Activated CD4-positive, alpha-beta T cell treated with anti-CD3 and anti-CD28 coated beads, Interleukin-2, amount 10 ng/mL, durations not matched to agents 24 days and 14 days (primary cell): ENCODE results near the gene NSUN6. TPM values are rescaled to one million over a fixed set of nuclear protein-coding genes. Genes with fewer than 3 reads are reported as not detected.
"Not testable (repeated sequence)": the region's sequence is repeated elsewhere in the genome, so short reads cannot be mapped to it uniquely, and the experiment has no call there.

Experiments used
- DNase-seq: peaks from one replicate; pipeline ENCODE4 v3.0.0; 2022
- H3K27ac Mint-ChIP-seq: one replicate; pipeline ENCODE4 v1.8.0; 2022; ENCODE audit warnings: mild to moderate bottlenecking, mixed read lengths
- H3K27me3 Mint-ChIP-seq: one replicate; pipeline ENCODE4 v1.8.0; 2022; ENCODE audit warnings: mixed read lengths
- H3K36me3 Mint-ChIP-seq: one replicate; pipeline ENCODE4 v1.8.0; 2022; ENCODE audit warnings: low read depth, mild to moderate bottlenecking, mixed read lengths
- H3K4me1 Mint-ChIP-seq: one replicate; pipeline ENCODE4 v1.8.0; 2021; ENCODE audit warnings: mixed read lengths
- H3K4me3 Mint-ChIP-seq: one replicate; pipeline ENCODE4 v1.8.0; 2022; ENCODE audit warnings: mild to moderate bottlenecking, moderate library complexity, mixed read lengths
- H3K9me3 Mint-ChIP-seq: one replicate; pipeline ENCODE4 v1.8.0; 2021; ENCODE audit warnings: mixed read lengths
- intact Hi-C: fragments of 100-400 bp; cut with micrococcal nuclease; formaldehyde crosslinking; loops from one replicate; pipeline ENCODE4 v1.15.1; 2023
- total RNA-seq: library from RNA; stranded (reverse); gene quantifications from 2 replicates; pipeline ENCODE4 v1.2.3, GENCODE V29; 2022

NSUN6 gene
- total RNA-seq, 1 donor from 2014 or later = 17.8 TPM

DNA sequence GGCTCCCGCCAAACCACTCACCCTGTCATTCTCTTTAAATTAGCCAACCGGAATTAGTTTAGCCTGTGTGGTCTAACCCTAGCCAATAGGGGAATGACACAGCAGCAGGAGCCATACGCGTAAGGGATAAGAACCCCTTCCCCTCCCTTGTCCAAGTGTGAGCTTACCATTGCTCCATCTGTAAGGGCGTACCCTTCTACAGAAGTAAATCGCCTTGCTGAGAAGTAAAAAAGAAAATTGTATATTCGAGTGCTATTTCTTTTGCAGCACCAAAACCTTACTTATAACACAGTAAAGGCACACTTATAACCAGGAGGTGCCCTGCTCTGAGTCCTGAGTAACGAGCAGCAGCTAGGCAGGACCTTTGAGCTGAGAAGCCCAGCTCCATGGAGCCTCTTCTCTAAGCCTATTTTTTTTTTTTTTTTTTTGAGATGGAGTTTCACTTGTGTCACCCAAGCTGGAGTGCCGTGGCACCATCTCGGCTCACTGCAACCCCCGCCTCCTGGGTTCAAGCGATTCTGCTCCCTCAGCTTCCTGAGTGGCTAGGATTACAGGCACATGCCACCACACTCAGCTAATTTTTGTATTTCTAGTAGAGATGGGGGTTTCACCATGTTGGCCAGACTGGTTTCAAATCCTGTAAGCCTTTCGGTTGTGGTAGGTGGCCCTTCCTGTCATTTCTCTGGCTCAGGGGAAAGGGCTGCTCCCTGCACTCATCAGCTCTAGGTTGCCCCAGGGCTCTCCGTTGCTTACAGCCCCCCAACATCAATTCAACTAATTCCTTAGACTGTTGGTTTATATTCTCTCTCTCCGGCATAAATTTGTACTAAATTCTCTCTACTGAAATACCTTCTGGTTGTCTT, 73.3 kb downstream of the NSUN6 start:
- no peak for DNase-seq
- Mint-ChIP-seq H3K4me3 (no peak overlapping the region), H3K4me1 (peaks cover 19% of the 10 kb centered on the region), H3K27me3 (no peaks in the 10 kb centered on the region), H3K36me3 (peaks cover 65% of the 10 kb centered on the region), H3K27ac (no peak overlapping the region), H3K9me3 (peaks cover 20% of the 10 kb centered on the region)
- intact Hi-C loops = no loop called here

DNA sequence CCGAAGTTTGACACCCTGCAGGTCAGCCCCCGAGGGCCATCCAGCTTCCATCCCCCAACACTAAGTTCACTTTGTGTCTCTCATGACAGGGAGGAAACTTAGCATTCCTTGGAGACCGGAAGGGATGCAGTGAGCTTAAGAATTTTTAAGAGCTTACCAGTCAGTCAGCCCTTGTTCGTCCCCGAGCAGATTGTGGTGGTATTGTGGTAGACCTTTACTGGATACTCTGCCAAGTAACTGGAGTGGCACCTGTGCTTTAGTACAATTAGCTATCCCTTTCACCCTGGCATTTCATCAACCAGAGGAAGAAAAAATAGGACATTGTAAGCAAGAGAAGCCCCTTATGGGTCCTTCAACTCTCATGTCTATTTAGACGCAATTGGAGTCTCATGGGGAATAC, 74.8 kb downstream of the NSUN6 start:
- Mint-ChIP-seq H3K36me3 (peaks cover 55% of the 10 kb centered on the region), H3K9me3 (peaks cover 17% of the 10 kb centered on the region), H3K4me1 (peaks cover 4% of the 10 kb centered on the region), H3K27ac (no peak overlapping the region), H3K27me3 (no peaks in the 10 kb centered on the region), H3K4me3 (no peak overlapping the region)
- intact Hi-C loops = no loop called here
- no peak for DNase-seq

DNA sequence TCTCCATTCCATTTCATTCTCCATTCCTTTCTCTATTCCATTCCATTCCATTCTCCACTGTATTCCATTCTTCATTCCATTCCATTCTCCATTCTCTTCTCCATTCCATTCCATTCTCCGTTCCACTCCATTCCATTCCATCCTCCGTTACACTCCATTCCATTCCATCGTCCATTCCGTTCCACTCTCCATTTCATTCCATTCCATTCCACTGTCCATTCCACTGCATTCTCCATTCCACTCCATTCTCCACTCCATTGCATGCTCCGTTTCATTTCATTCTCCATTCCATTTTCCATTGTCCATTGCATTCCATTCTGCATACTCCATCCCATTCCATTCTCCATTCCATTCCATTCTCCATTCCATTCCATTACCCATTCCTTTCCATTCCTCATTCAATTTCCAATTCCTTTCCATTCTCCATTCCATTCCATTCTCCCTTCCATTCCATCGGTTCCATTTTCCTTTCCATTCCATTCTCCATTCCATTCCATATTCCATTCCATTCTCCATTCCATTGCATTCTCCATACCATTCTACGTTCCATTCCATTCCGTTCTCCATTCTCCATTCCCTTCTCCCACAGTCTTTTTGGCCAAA, 78.3 kb downstream of the NSUN6 start:
- Mint-ChIP-seq H3K27me3 (no peaks in the 10 kb centered on the region), H3K4me3 (no peak overlapping the region), H3K36me3 (peaks cover 27% of the 10 kb centered on the region), H3K9me3 (peaks cover 6% of the 10 kb centered on the region), H3K27ac (no peak overlapping the region), H3K4me1 (no peaks in the 10 kb centered on the region)
- intact Hi-C loops = no loop called here
- no peak for DNase-seq

DNA sequence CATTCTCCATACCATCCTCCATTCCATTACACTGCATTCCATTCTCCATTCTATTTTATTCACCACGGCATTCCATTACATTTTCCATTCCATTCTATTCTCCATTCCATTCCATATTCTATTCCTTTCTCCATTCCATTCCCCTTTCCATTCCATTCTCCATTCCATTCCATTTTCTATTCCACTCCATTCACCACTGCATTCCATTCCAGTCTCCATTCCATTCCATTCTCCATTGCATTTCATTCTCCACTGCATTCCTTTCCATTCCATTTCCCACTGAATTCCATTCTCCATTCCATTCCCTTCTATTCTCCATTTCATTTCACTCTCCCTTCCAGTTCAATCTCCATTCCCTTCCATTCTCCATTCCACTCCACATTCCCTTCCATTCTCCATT, 79.6 kb downstream of the NSUN6 start:
- H3K4me1 Mint-ChIP-seq = no peaks in the 10 kb centered on the region
- H3K9me3 Mint-ChIP-seq = no peaks in the 10 kb centered on the region
- no peak overlapping the region for H3K4me3 Mint-ChIP-seq
- intact Hi-C loops = no loop called here
- H3K36me3 Mint-ChIP-seq = peaks cover 15% of the 10 kb centered on the region
- no peaks in the 10 kb centered on the region for H3K27me3 Mint-ChIP-seq
- no peak overlapping the region for H3K27ac Mint-ChIP-seq
- DNase-seq = no peak

DNA sequence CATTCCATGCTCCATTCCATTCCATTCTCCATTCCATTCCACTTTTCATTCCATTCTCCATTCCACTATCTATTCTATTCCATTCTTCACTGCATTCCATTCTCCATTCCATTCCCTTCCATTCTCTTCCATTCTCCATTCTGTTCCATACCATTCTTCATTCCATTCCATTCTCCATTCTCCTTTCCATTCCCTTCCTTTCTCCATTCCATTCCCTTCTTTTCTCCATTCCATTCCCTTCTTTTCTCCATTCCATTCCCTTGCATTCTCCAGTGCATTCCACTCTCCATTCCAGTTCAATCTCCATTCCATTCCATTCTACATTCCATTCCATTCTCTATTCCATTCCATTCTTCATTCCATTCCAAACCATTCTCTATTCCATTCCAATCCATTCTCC, 80.3 kb downstream of the NSUN6 start:
- Mint-ChIP-seq H3K36me3 (peaks cover 10% of the 10 kb centered on the region), H3K27me3 (no peaks in the 10 kb centered on the region), H3K27ac (no peak overlapping the region), H3K4me1 (no peaks in the 10 kb centered on the region), H3K4me3 (no peak overlapping the region), H3K9me3 (no peaks in the 10 kb centered on the region)
- intact Hi-C loops = no loop called here
- no peak for DNase-seq

DNA sequence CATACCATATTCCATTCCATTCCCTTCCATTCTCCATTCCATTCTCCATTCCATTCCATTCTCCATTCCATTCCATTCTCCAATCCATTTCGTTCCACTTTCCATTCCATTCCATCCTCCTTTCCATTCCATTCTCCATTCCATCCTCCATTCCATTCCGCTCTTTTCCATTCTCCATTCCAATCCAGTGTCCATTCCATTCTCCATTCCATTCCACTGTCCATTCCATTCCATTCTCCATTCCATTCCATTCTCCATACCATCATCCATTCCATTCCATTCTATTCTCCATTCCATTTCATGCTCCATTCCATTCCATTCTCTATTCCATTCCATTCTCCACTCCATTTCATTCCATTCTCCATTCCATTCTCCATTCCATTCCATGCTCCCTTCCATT, 81.0 kb downstream of the NSUN6 start:
- H3K4me1 Mint-ChIP-seq, H3K9me3 Mint-ChIP-seq, H3K27ac Mint-ChIP-seq, H3K27me3 Mint-ChIP-seq, DNase-seq, H3K4me3 Mint-ChIP-seq, intact Hi-C loops, H3K36me3 Mint-ChIP-seq: not testable (repeated sequence)

DNA sequence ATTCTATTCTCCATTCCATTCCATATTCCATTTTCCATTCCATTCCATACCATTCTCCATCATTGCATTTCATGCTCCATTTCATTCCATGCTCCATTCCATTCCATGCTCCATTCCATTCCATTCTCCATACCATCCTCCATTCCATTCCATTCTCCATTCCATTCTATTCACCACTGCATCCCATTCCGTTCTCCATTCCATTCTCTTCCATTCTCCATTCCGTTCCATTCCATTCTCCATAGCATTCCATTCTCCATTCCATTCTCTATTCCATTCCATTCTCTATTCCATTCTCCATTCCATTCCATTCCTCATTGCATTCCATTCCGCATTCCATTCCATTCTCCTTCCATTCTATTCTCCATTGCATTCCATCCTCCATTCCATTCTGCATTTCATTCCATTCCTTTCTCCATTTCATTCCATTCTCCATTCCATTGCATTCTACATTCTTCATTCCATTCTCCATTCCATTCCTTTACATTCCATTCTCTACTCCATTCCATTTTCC, 84.0 kb downstream of the NSUN6 start:
- Mint-ChIP-seq H3K27ac (no peak overlapping the region), H3K4me1 (no peaks in the 10 kb centered on the region), H3K9me3 (no peaks in the 10 kb centered on the region), H3K4me3 (no peak overlapping the region), H3K36me3 (no peaks in the 10 kb centered on the region), H3K27me3 (no peaks in the 10 kb centered on the region)
- intact Hi-C loops = no loop called here
- no peak for DNase-seq

DNA sequence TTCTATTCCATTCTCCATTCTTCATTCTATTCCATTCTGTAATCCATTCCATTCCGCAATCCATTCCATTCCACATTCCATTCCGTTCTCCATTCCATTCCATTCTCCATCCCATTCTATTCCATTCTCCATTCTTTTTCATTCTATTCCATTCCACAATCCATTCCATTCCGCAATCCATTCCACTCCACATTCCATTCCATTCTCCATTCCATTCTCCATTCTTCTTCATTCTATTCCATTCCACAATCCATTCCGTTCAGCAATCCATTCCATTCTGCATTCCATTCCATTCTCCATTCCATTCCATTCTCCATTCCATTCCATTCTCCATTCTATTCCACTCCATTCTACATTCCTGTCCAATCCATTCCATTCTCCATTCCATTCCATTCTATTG, 85.2 kb downstream of the NSUN6 start:
- Mint-ChIP-seq H3K27me3 (no peaks in the 10 kb centered on the region), H3K4me3 (no peak overlapping the region), H3K36me3 (no peaks in the 10 kb centered on the region), H3K27ac (no peak overlapping the region), H3K9me3 (no peaks in the 10 kb centered on the region), H3K4me1 (no peaks in the 10 kb centered on the region)
- intact Hi-C loops = no loop called here
- no peak for DNase-seq

DNA sequence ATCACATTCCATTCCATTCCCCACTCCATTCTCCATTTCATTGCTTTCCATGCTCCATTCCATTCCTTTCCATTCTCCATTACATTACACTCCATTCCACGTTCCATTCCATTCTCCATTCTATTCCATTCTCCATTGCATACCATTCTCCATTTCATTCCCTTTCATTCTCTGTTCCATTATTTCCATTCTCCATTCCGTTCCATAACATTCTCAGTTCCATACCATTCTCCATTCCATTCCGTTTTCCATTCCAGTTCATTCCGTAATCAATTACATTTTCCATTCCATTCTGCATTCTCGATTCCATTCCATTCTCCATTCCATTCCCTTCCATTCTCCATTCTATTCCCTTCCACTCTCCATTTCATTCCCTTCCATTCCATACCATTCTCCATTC, 86.4 kb downstream of the NSUN6 start:
- no peaks in the 10 kb centered on the region for H3K4me1 Mint-ChIP-seq
- H3K9me3 Mint-ChIP-seq = no peaks in the 10 kb centered on the region
- no peak overlapping the region for H3K27ac Mint-ChIP-seq
- no peak overlapping the region for H3K4me3 Mint-ChIP-seq
- DNase-seq = no peak
- no peaks in the 10 kb centered on the region for H3K27me3 Mint-ChIP-seq
- no peaks in the 10 kb centered on the region for H3K36me3 Mint-ChIP-seq
- intact Hi-C loops = no loop called here

DNA sequence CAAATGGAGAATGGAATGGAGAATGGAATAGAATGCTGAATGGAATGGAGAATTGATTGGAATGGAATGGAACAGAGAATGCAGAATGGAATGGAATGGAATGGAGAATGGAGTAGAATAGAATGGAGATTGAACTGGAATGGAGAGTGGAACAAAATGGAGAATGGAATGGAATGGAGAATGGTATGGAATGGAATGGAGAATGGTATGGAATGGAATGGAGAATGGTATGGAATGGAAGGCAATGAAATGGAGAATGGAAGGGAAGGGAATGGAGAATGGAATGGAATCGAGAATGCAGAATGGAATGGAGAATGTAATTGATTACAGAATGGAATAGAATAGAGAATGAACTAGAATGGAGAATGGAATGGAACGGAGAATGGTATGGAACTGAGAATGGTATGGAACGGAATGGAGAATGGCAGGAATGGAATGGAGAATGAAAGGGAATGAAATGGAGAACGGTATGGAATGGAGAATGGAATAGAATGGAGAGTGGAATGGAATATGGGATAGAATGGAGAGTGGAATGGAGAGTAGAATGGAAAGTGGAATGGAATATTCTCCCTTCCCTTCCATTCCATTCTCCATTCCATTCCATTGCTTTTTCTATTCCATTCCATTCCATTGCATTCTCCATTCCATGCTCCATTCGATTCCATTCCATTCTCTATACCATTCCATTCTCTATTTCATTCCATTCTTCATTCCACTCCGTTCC, 88.2 kb downstream of the NSUN6 start:
- H3K36me3 Mint-ChIP-seq = no peaks in the 10 kb centered on the region
- no peak for DNase-seq
- no peak overlapping the region for H3K27ac Mint-ChIP-seq
- intact Hi-C loops = no loop called here
- H3K9me3 Mint-ChIP-seq = no peaks in the 10 kb centered on the region
- H3K27me3 Mint-ChIP-seq = no peaks in the 10 kb centered on the region
- H3K4me1 Mint-ChIP-seq = no peaks in the 10 kb centered on the region
- H3K4me3 Mint-ChIP-seq = no peak overlapping the region

DNA sequence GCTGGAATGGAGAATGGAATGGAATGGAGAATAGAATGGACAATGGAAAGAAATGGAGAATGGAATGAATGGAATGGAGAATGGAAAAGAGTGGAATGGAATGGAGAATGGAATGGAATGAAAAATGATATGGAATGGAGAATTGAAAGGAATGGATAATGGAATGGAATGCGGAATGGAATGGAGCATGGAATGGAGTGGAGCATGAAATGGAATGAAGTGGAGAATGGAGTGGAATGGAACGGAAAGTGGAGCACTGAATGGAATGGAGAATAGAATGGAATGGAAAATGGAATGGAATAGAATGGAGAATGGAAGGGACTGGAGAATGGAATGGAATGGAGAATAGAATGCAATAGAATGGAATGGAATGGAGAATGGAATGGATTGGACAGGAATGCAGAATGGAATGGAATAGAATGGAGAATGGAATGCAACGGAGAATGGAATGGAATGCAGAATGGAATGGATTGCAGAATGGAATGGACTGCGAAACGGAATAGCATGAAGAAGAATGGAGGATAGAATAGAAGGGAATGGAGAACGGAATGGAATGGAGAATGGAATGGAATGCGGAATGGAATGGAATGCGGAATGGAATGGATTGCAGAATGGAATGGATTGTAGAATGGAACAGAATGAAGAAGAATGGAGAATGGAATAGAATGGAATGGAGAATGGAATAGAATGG, 89.4 kb downstream of the NSUN6 start:
- Mint-ChIP-seq H3K27me3 (no peaks in the 10 kb centered on the region), H3K4me1 (no peaks in the 10 kb centered on the region), H3K36me3 (no peaks in the 10 kb centered on the region), H3K27ac (no peak overlapping the region), H3K4me3 (no peak overlapping the region), H3K9me3 (no peaks in the 10 kb centered on the region)
- DNase-seq = no peak
- intact Hi-C loops = no loop called here

DNA sequence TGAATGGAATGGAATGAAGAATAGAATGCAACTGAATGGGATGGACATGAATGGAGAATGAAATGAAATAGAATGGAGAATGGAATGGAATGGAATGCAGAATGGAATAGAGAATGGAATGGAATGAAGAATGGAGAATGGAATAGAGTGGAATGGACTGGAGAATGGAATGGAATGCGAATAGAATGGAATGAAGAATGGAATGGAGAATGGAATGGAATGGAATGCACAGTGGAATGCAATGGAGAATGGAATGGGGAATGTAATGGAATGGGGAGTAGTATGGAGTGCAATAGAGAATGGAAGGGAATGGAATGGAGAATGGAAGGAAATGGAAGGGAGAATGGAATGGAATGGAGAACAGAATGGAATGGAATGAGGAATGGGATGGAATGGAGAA, 93.4 kb downstream of the NSUN6 start:
- no peaks in the 10 kb centered on the region for H3K9me3 Mint-ChIP-seq
- no peaks in the 10 kb centered on the region for H3K27me3 Mint-ChIP-seq
- DNase-seq = no peak
- no peak overlapping the region for H3K27ac Mint-ChIP-seq
- H3K36me3 Mint-ChIP-seq = no peaks in the 10 kb centered on the region
- no peaks in the 10 kb centered on the region for H3K4me1 Mint-ChIP-seq
- intact Hi-C loops = no loop called here
- no peak overlapping the region for H3K4me3 Mint-ChIP-seq

DNA sequence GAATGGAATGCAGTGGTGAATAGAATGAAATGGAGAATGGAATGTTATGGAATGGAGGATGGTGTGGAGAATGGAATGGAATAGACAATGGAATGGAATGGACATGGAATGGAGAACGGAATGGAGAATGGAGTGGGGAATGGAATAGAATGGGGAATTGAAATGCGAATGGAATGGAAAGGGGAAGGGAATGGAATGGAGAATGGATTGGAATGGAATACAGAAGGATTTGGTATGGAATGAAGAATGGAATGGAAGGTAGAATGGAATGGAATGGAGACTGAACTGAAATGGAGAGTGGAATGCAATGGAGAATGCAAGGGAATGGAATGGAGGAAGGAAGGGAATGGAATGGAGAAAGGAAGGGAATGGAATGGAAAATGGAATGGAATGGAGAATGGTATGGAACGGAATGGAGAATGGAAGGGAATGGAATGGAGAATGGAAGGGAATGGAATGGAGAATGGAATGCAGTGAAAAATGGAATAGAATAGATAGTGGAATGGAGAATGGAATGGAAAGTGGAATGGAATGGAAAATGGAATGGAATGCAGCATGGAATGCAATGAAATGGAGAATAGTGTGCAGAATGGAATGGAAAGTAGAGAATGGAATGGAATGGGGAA, 94.8 kb downstream of the NSUN6 start:
- Mint-ChIP-seq H3K4me1 (no peaks in the 10 kb centered on the region), H3K36me3 (peaks cover under 1% of the 10 kb centered on the region), H3K9me3 (no peaks in the 10 kb centered on the region), H3K27me3 (no peaks in the 10 kb centered on the region), H3K27ac (no peak overlapping the region), H3K4me3 (no peak overlapping the region)
- no peak for DNase-seq
- intact Hi-C loops = no loop called here
